ENCODE measurements around the gene NBAS.

DNA sequence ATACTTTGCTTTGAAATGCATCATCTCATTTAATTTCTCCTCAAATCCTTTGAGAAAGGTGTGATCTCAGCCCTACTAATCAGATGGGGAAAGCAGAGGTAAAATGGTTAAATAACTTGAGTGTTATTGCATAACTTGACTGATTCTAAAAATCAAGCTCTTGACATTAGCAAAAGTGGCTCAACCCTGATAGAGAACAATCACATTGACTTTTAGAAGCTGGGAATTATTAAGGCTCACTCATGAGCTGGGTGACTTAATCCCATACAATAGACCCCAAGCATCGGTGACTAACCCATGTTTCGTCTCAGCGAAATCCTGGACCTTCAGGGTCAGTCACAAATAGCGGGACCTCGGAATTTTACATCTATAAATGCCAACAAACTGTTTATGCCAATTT lies 378.9 kb downstream of the NBAS start:
- TF ChIP-seq TCF7L2 (IDR thresholded peaks at IDR 0.05; ENCODE audit: borderline replicate concordance, low read depth, low read length) (no peak), SP3 (tag by site-specific recombination; IDR thresholded peaks at IDR 0.05) (no peak), ZNF362 (tag by site-specific recombination; IDR thresholded peaks at IDR 0.05) (no peak), FEZF1 (tag by site-specific recombination; IDR thresholded peaks at IDR 0.05) (no peak), MYNN (tag by site-specific recombination; IDR thresholded peaks at IDR 0.05; ENCODE audit: borderline replicate concordance) (no peak), ZFP41 (tag by site-specific recombination; IDR thresholded peaks at IDR 0.05; ENCODE audit: borderline replicate concordance) (no peak), ZNF398 (tag by site-specific recombination; IDR thresholded peaks at IDR 0.05) (no peak), ZNF776 (tag by site-specific recombination; IDR thresholded peaks at IDR 0.05; ENCODE audit: borderline replicate concordance) (no peak), MZF1 (tag by site-specific recombination; IDR thresholded peaks at IDR 0.05; ENCODE audit: borderline replicate concordance) (no peak)
- TF ChIP-seq, protein P1, sequence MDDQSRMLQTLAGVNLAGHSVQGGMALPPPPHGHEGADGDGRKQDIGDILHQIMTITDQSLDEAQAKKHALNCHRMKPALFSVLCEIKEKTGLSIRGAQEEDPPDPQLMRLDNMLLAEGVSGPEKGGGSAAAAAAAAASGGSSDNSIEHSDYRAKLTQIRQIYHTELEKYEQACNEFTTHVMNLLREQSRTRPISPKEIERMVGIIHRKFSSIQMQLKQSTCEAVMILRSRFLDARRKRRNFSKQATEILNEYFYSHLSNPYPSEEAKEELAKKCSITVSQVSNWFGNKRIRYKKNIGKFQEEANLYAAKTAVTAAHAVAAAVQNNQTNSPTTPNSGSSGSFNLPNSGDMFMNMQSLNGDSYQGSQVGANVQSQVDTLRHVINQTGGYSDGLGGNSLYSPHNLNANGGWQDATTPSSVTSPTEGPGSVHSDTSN (CRISPR knock-in tag; IDR thresholded peaks at IDR 0.05) = no peak
- TF ChIP-seq, protein P2, sequence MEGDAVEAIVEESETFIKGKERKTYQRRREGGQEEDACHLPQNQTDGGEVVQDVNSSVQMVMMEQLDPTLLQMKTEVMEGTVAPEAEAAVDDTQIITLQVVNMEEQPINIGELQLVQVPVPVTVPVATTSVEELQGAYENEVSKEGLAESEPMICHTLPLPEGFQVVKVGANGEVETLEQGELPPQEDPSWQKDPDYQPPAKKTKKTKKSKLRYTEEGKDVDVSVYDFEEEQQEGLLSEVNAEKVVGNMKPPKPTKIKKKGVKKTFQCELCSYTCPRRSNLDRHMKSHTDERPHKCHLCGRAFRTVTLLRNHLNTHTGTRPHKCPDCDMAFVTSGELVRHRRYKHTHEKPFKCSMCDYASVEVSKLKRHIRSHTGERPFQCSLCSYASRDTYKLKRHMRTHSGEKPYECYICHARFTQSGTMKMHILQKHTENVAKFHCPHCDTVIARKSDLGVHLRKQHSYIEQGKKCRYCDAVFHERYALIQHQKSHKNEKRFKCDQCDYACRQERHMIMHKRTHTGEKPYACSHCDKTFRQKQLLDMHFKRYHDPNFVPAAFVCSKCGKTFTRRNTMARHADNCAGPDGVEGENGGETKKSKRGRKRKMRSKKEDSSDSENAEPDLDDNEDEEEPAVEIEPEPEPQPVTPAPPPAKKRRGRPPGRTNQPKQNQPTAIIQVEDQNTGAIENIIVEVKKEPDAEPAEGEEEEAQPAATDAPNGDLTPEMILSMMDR (tag by site-specific recombination; IDR thresholded peaks at IDR 0.05) = no peak
- TF ChIP-seq, protein P3, sequence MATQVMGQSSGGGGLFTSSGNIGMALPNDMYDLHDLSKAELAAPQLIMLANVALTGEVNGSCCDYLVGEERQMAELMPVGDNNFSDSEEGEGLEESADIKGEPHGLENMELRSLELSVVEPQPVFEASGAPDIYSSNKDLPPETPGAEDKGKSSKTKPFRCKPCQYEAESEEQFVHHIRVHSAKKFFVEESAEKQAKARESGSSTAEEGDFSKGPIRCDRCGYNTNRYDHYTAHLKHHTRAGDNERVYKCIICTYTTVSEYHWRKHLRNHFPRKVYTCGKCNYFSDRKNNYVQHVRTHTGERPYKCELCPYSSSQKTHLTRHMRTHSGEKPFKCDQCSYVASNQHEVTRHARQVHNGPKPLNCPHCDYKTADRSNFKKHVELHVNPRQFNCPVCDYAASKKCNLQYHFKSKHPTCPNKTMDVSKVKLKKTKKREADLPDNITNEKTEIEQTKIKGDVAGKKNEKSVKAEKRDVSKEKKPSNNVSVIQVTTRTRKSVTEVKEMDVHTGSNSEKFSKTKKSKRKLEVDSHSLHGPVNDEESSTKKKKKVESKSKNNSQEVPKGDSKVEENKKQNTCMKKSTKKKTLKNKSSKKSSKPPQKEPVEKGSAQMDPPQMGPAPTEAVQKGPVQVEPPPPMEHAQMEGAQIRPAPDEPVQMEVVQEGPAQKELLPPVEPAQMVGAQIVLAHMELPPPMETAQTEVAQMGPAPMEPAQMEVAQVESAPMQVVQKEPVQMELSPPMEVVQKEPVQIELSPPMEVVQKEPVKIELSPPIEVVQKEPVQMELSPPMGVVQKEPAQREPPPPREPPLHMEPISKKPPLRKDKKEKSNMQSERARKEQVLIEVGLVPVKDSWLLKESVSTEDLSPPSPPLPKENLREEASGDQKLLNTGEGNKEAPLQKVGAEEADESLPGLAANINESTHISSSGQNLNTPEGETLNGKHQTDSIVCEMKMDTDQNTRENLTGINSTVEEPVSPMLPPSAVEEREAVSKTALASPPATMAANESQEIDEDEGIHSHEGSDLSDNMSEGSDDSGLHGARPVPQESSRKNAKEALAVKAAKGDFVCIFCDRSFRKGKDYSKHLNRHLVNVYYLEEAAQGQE (tag by site-specific recombination; IDR thresholded peaks at IDR 0.05) = no peak
